HepG2 (cell line): ENCODE data around the gene EMC8. TPM values are rescaled to one million over a fixed set of nuclear protein-coding genes. Genes with fewer than 3 reads are reported as not detected.

Source experiments
- ASH2L ChIP-seq: fragments of 300-600, 200-600 bp; sonication (generic); IDR thresholded peaks from 2 replicates; pipeline ENCODE4 v1.7.0; 2017; ENCODE audit warnings: low read depth, mild to moderate bottlenecking, moderate library complexity, mixed read lengths, low read length; ENCODE audit not compliant: insufficient read length
- CCAR2 ChIP-seq: fragments of 200-400 bp; formaldehyde crosslinking; optimal IDR thresholded peaks from 2 replicates; pipeline ENCODE3; 2018; ENCODE audit warnings: low read depth, mild to moderate bottlenecking, low read length, moderate library complexity
- FOXK2 ChIP-seq: fragments of 450-650 bp; IDR thresholded peaks from 2 replicates; pipeline ENCODE4 v1.6.1; 2016
- GMEB1 ChIP-seq: sonication (generic); formaldehyde crosslinking; IDR thresholded peaks from 2 replicates; pipeline ENCODE4 v1.5.1; 2020; ENCODE audit warnings: missing genetic modification reagents, mild to moderate bottlenecking, borderline replicate concordance
- GPN1 ChIP-seq: sonication (generic); formaldehyde crosslinking; IDR thresholded peaks from 2 replicates; pipeline ENCODE4 v1.5.1; 2020; ENCODE audit warnings: missing genetic modification reagents, borderline replicate concordance
- MATR3 ChIP-seq: sonication (generic); formaldehyde crosslinking; IDR thresholded peaks from 2 replicates; pipeline ENCODE4 v1.4.0; 2020; ENCODE audit warnings: missing genetic modification reagents
- NFE2 ChIP-seq: sonication (generic); formaldehyde crosslinking; IDR thresholded peaks from 2 replicates; pipeline ENCODE4 v1.4.0; 2020; ENCODE audit warnings: missing genetic modification reagents
- POLR2AphosphoS2 ChIP-seq: IDR thresholded peaks from 2 replicates; pipeline ENCODE4 v1.6.1; 2011; ENCODE audit warnings: low read depth, low read length, improper control_type of control experiment
- PRDM4 ChIP-seq: sonication (generic); formaldehyde crosslinking; IDR thresholded peaks from 2 replicates; pipeline ENCODE4 v1.9.0; 2021; ENCODE audit warnings: missing genetic modification reagents, borderline replicate concordance
- RNF2 ChIP-seq: fragments of 450-650 bp; conservative IDR thresholded peaks from 2 replicates; pipeline ENCODE4 v1.6.1; 2016; ENCODE audit warnings: low read depth
- SALL2 ChIP-seq: sonication (generic); formaldehyde crosslinking; IDR thresholded peaks from 2 replicates; pipeline ENCODE4 v1.8.1; 2023; ENCODE audit warnings: mild to moderate bottlenecking, missing genetic modification reagents, inconsistent platforms
- TAF15 ChIP-seq: fragments of 200-400 bp; formaldehyde crosslinking; IDR thresholded peaks from one replicate; pipeline ENCODE4 v1.6.1; 2018; ENCODE audit warnings: mild to moderate bottlenecking, low read depth, low read length; ENCODE audit not compliant: poor library complexity, severe bottlenecking
- ZBTB21 ChIP-seq: sonication (generic); formaldehyde crosslinking; IDR thresholded peaks from 2 replicates; pipeline ENCODE4 v1.4.0; 2020; ENCODE audit warnings: missing genetic modification reagents
- ZFYVE20 ChIP-seq: sonication (generic); formaldehyde crosslinking; IDR thresholded peaks from 2 replicates; pipeline ENCODE4 v1.8.0; 2023; ENCODE audit warnings: low read depth, mild to moderate bottlenecking, moderate library complexity, missing genetic modification reagents, borderline replicate concordance
- ZNF362 ChIP-seq: sonication (generic); formaldehyde crosslinking; IDR thresholded peaks from 2 replicates; pipeline ENCODE4 v1.4.0; 2020; ENCODE audit warnings: missing genetic modification reagents, mild to moderate bottlenecking, borderline replicate concordance
- ZNF598 ChIP-seq: sonication (generic); formaldehyde crosslinking; IDR thresholded peaks from 2 replicates; pipeline ENCODE4 v1.5.1; 2020; ENCODE audit warnings: mild to moderate bottlenecking, missing genetic modification reagents, borderline replicate concordance
- ZNF703 ChIP-seq: sonication (generic); formaldehyde crosslinking; IDR thresholded peaks from 2 replicates; pipeline ENCODE4 v1.5.1; 2020; ENCODE audit warnings: missing genetic modification reagents, mild to moderate bottlenecking, moderate library complexity, borderline replicate concordance
- ZSCAN25 ChIP-seq: sonication (generic); formaldehyde crosslinking; IDR thresholded peaks from 2 replicates; pipeline ENCODE4 v1.8.0; 2022; ENCODE audit warnings: mild to moderate bottlenecking, missing genetic modification reagents
- polyA plus RNA-seq, 8 experiments: library from polyadenylated mRNA; depleted of rRNA in 3 of 8; stranded (reverse) in 7 of 8; unstranded in 1 of 8; fragments of >200 nt; fragmentation: Illumina TruSeq in 4 of 8; extraction: Trizol in 4 of 8; gene quantifications; 2 replicates each; pipeline versions ENCODE4 v1.2.1 to v1.2.3, GENCODE V29; 2011 to 2016; ENCODE audit warnings: low read depth in 4 of 8, missing spikeins in 1 of 8, mixed read lengths in 1 of 8; ENCODE audit not compliant: insufficient read depth in 1 of 8
- total RNA-seq, 5 experiments: library from RNA; depleted of rRNA; stranded (reverse); fragments of >200 nt; fragmentation: Illumina TruSeq; extraction: Trizol; gene quantifications; 2 replicates each; pipeline ENCODE4 v1.2.3, GENCODE V29; 2016; ENCODE audit warnings: low read depth in 1 of 5
- TF ChIP-seq, protein P1 (sequence below): fragments of 450-650 bp; IDR thresholded peaks from 2 replicates; pipeline ENCODE4 v1.6.1; 2017; ENCODE audit warnings: mild to moderate bottlenecking
- TF ChIP-seq, protein P2 (sequence below): IDR thresholded peaks from 2 replicates; pipeline ENCODE4 v1.6.1; 2016; ENCODE audit warnings: missing compliant biosample characterization, missing genetic modification reagents, borderline replicate concordance

The EMC8 gene
- total and polyA plus RNA-seq, 2 of the 13 experiments (the other 11 are each of a cell fraction or from before 2014, with no cell fraction given), result 55.0 to 76.0 TPM

DNA sequence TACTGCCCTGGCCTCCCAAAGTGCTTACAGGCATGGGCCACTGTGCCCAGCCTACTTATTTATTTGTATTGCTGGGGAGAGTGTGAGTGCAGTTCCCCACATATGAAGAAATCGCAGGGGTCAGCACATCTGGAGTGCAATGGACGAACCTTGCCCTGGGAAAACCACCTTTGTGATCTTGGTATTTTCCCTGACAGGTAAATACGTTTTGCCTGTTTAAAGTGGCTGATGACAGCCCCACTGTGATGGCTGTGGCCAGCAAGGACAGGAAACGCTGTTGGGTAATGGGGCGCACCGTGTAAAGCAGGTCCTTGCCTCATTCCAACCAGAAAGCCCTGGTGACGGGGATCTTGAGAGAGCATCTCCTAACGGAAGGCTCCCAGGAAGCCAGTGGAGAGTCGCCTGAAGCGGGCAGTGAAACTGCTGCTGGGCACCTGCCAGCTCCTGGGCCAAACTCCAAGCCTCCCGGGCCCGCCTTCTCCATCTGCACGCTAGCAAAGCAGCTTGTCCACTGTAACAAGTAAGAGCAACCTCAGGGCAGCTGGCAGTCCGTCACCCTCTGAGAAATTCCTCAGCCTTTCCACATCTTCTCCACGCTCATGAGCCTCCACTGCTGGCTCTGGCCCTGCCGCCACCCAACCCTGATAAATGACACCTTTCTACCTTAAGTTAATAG, 17.5 kb downstream of the EMC8 start (continued):
- TF ChIP-seq ZSCAN25 (CRISPR knock-in tag) (0 out of 2 replicates have a peak, but pooled peaks have one; percentile 27), ZNF362 (CRISPR knock-in tag) (no peak), MATR3 (CRISPR knock-in tag) (no peak), GMEB1 (CRISPR knock-in tag) (no peak), ZBTB21 (CRISPR knock-in tag) (no peak), GPN1 (CRISPR knock-in tag) (no peak), POLR2AphosphoS2 (no peak), SALL2 (CRISPR knock-in tag) (no peak), FOXK2 (no peak), TAF15 (no peak), ASH2L (no peak), RNF2 (no peak), ZNF703 (CRISPR knock-in tag) (no peak), NFE2 (CRISPR knock-in tag) (no peak), ZFYVE20 (CRISPR knock-in tag) (no peak), ZNF598 (CRISPR knock-in tag) (no peak), PRDM4 (no peak), CCAR2 (no peak)
- TF ChIP-seq, protein P1, sequence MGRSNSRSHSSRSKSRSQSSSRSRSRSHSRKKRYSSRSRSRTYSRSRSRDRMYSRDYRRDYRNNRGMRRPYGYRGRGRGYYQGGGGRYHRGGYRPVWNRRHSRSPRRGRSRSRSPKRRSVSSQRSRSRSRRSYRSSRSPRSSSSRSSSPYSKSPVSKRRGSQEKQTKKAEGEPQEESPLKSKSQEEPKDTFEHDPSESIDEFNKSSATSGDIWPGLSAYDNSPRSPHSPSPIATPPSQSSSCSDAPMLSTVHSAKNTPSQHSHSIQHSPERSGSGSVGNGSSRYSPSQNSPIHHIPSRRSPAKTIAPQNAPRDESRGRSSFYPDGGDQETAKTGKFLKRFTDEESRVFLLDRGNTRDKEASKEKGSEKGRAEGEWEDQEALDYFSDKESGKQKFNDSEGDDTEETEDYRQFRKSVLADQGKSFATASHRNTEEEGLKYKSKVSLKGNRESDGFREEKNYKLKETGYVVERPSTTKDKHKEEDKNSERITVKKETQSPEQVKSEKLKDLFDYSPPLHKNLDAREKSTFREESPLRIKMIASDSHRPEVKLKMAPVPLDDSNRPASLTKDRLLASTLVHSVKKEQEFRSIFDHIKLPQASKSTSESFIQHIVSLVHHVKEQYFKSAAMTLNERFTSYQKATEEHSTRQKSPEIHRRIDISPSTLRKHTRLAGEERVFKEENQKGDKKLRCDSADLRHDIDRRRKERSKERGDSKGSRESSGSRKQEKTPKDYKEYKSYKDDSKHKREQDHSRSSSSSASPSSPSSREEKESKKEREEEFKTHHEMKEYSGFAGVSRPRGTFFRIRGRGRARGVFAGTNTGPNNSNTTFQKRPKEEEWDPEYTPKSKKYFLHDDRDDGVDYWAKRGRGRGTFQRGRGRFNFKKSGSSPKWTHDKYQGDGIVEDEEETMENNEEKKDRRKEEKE, result no peak
- TF ChIP-seq, protein P2, sequence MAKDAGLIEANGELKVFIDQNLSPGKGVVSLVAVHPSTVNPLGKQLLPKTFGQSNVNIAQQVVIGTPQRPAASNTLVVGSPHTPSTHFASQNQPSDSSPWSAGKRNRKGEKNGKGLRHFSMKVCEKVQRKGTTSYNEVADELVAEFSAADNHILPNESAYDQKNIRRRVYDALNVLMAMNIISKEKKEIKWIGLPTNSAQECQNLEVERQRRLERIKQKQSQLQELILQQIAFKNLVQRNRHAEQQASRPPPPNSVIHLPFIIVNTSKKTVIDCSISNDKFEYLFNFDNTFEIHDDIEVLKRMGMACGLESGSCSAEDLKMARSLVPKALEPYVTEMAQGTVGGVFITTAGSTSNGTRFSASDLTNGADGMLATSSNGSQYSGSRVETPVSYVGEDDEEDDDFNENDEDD (CRISPR knock-in tag), result no peak
